GM19463 (cell line): ENCODE results near the gene CHAF1B.
"Not testable (repeated sequence)": the region's sequence is repeated elsewhere in the genome, so short reads cannot be mapped to it uniquely, and the experiment has no call there.

Source experiments
- ATAC-seq: cut with Tn5 transposase; IDR thresholded peaks from one replicate; pipeline ENCODE4 v1.9.1; 2021; ENCODE audit warnings: mild to moderate bottlenecking, moderate library complexity; ENCODE audit not compliant: unreplicated experiment

Gene CHAF1B

DNA sequence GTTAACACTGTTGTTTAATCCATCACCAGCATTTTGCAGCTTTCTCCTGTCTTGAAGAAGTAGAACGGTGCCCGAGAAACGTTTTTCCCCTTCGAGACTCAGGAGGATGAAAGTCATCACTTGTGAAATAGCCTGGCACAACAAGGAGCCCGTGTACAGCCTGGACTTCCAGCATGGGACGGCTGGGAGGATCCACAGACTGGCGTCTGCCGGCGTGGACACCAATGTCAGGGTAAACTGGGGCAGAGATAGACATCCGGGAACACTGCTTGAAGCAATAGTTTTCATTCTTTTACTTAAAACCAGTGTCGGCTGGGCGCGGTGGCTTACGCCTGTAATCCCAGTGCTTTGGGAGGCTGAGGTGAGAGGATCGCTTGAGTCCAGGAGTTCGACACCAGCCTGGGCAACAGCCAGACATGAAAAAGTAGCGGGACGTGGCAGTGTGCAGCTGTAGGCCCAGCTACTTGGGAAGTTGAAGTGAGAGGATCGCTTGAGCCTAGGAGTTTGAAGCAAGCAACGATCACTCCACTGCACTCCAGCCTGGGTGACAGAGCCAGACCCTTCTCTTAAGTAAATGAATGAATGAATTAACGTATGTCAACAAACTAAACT lies 945 bp downstream of the CHAF1B start:
- ATAC-seq, result no peak

DNA sequence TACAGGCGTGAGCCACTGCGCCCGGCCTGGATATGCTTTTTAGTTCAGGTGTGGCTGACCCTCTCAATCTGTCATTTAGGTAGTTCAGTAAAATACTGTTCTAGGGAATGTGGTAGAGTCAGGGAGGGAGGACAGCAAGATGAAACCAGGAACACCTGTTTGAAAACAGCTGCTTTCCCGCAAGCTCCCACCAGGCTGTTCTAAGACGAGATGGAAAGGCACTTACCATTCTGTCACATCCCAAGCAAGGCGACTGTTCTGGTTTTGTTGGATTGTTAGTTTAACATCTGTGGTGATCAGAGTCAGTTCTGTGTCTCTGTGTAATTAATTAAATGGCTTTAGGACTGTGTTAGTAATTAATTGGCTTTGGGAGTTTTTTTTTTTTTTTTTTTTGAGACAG lies 2.9 kb downstream of the CHAF1B start:
- ATAC-seq, result no peak

DNA sequence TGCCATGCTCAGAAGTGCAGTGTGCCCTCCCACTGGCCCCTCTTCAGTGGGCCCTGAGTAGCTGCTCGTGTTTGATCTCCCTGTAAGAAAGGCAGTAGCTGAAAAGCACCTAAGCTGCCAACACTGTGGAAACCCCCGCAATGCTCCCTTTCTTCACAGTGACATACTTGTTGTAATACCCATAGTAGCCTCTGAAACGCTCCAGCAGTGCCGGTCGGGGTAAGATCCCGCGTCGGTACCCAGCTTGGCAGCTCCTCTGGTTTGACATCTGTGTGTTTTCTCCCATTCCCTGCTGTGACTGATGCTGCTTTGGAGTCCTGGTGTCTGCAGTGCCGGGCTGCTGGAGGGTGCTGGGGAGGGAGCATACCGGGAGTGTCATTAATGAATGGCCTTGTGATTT lies 3.6 kb downstream of the CHAF1B start:
- ATAC-seq, result no peak

- ATAC-seq, result not testable (repeated sequence)
These were observed 6.5 kb downstream of the CHAF1B start for GRCh38 chr21:36391649-36392048.

DNA sequence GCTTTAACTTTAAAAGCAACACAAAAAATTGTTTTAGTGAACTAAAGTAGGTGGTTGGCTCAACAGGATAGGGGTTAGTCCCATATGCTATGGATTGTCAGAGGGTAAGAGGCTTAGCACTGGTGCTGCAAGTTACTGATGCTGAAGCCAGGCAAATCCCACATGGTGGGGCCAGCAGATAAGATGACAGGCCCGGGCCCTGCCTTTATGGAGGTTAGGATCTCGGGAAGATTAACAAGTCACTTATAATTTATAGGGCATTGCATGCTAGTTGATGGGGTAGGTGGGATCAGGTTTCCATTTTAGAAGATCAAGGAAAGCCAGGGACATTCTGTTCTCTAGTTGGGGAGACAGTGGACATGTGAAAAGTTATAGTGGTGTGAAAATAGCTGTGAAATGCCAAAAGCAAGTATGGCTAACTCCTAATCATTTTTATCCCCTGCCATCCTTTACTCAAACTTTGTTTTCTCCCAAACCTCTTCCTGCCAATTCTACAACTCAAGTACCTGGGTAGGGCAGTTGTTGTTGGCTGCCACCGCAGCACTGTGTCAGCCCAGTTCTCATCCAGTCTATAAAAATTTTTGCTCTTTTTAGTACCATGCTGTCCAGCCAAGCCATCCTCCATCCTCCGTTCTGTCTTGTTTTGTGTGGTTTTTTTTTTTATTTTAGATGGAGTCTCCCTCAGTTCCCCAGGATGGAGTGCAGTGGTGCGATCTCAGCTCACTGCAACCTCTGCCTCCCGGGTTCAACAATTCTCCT lies 10.3 kb downstream of the CHAF1B start:
- ATAC-seq, result no peak

DNA sequence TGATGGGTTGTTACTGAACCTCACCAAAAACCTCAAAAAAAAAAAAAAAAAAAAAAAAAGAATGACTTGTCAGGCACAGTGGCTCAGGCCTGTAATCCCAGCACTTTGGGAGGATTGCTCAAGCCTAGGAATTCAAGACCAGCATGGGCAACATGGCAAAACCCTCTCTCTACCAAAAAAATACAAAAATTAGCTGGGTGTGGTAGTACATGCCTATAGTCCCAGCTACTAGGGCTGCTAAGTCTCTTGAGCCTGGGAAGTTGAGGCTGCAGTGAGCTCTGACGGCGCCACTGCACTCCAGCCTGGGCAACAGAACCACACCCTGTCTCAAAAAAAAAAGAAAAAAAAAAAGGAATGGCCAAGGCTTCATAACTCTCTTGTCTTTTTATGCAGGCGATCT lies 11.1 kb downstream of the CHAF1B start:
- ATAC-seq, result no peak

- ATAC-seq, result no peak
These were observed 11.8 kb downstream of the CHAF1B start for GRCh38 chr21:36396971-36397370.

DNA sequence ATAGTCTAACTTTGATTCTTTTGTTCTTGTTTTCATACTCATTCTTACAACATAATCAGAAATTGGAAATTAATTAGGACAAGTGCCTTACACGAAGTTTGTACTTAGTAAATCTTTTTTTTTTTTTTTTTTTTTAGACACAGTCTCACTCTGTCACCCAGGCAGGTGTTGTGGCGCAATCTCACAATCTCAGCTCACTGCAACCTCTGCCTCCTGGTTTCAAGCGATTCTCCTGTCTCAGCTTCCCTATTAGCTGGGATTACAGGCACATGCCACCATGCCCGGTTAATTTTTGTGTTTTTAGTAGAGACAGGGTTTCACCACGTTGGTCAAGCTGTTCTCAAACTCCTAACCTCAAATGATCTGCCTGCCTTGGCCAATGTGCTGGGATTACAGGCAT lies 12.4 kb downstream of the CHAF1B start:
- no peak for ATAC-seq

GRCh38 chr21:36399736-36400135 lies 14.5 kb downstream of the CHAF1B start:
- not testable (repeated sequence) for ATAC-seq

- ATAC-seq, result no peak
These were observed 15.5 kb downstream of the CHAF1B start for GRCh38 chr21:36400719-36401118.

GRCh38 chr21:36402339-36402738 lies 17.1 kb downstream of the CHAF1B start:
- no peak for ATAC-seq

DNA sequence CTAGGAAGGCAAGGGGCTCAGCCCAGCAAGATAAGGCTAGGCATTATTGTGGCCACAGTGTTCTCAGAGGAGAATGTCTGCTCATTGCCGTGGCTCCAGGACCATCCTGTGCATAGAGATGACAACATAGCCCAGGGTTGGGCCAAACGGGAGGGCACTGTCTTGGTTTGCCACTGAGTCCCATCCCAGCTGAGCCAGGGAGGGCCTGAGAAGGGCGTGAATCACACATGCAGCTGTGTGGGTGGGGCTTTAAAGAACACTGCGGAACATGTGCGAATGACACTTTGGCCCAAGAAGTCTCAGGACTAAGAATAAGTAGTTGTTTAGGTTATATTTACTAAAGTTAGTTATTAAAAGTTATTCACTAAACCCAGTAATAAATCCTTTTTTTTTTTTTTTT lies 18.5 kb downstream of the CHAF1B start:
- ATAC-seq, result no peak

- ATAC-seq, result no peak
These were observed 23.4 kb downstream of the CHAF1B start for GRCh38 chr21:36408568-36408967.

DNA sequence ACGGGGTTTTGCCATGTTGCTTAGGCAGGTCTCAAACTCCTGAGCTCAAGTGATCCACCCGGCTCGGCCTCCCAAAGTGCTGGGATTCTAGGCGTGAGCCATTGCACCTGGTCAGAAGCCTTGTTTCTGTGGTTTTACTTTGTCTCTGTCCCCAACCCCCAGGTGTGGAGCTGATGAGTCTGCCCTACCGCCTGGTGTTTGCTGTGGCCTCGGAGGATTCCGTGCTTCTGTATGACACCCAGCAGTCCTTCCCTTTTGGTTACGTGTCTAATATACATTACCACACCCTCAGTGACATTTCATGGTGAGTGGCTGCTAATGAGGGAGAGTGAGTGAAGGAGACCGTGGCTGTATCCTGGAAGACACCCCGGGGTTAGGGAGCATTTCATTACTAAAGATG lies 26.1 kb downstream of the CHAF1B start:
- no peak for ATAC-seq

DNA sequence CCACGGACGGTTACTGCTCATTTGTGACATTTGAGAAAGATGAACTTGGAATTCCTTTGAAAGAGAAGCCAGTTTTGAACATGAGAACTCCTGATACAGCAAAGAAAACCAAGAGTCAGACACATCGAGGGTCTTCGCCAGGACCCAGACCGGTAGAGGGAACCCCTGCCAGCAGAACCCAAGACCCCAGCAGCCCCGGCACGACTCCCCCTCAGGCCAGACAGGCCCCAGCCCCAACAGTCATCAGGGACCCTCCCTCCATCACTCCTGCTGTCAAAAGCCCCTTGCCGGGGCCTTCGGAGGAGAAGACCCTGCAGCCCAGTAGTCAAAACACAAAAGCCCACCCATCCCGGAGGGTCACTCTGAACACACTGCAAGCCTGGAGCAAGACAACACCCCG lies 27.7 kb downstream of the CHAF1B start:
- ATAC-seq, result no peak

- no peak for ATAC-seq
These were observed 30.2 kb downstream of the CHAF1B start for GRCh38 chr21:36415375-36415774.

GRCh38 chr21:36419241-36419640 lies 34.0 kb downstream of the CHAF1B start:
- no peak for ATAC-seq

- no peak for ATAC-seq
These were observed 34.8 kb downstream of the CHAF1B start for GRCh38 chr21:36419996-36420395.

DNA sequence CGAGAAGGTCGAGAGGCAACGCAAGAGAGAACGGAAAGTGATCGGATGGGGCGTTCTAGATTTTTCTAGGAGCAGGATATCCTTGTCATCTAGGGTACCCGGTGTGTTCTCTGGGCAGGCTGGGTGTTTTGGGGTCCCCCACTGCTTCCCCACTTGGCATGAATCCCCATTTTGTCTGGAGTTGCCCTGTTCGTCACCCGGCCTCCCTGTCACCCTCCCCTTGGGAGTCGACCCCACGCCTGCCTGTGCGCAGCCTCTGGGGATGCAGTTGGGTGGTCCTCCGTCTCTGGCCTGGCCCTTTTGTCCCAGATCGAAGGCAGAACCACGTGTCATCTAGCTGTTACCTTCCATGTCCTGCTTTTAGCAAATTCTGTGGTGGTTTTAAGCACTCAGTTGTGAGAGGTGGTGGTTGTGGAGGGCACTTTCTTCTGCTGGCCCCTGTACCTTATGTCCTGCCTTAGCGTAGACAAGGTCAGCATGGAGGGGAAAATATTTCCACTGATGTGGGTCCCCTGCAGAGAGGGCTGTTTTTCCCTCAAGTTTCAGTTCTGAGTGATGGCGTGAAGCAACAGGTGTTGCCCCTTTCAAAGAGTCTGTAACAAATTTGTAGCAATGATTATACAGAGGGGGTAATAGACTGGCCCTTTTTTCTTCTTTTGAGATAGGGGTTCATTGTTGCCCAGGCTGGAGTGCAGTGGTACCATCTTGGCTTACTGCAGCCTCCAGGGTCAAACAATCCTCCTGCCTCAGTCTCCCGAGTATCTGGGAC lies 35.6 kb downstream of the CHAF1B start:
- ATAC-seq, result no peak

DNA sequence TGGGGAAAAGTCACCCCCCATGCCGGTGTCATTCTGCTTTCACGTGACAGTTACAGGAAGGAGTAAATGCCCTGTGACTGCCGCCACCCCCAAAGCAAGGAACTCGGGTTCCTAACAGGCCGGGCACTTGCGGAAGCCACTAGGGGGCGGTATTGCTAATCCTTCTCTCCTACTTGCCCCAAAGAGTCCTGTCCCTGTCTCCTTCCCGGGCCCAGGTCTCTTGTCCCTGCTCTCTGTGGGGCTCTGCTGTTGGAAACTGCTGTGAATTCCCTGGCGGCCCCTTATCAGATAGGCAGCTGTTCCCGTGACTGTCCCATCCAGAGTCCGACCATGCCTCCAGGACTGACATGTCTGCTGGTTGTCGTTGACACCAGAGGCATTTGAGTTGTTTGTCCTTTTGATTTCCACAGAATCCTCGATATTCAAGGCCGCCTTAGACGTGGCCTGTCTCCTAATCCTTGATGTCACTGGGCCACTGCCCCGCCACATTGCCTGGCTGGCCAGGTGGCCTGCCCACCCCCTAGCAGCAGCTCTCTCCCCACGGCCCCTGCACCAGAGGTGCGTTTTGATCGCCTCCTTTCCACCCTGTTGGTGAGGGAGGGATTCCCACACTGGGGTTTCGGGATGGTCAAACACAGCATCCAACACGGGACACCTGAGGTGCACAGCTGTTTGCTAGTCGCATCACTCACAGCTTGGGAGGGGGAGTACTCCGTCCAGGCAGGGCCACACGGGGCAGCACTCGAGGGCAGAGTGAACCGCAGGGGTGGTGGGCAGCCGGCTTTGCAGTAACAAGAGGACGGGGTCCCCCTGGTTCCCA lies 37.3 kb downstream of the CHAF1B start:
- no peak for ATAC-seq

DNA sequence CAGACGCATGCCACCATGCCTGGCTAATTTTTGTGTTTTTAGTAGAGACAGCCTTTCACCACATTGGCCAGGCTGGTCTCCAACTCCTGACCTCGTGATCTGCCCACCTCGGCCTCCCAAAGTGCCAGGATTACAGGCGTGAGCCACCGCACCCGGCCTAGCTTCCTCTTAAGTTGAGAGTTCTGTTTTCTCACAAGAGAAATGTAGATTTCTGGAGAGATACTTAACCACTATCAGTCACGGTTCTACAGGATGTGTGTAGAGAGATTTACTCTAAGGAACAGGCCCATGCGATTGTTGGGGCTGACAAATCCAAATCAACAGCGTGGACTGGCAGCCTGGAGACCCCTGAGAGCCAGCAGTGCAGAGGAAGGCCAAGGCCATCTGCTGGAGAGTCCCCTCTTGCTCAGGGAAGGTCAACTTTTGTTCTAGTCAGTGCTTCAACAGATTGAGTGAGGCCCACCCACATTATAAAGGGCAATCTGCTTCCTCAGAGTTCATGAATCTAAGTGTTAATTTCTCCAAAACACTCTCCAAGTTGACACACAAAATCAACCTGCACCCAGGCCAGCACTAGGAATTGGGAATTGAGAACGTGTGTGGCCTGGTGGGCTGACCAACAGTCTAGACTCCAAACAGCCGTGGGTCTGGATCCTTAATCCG lies 38.7 kb downstream of the CHAF1B start:
- ATAC-seq, result no peak
